Adipose tissue (tissue), 3 donors: ENCODE measurements around the gene CAMSAP3. TPM values are rescaled to one million over a fixed set of nuclear protein-coding genes. Genes with fewer than 3 reads are reported as not detected.
"Not testable (repeated sequence)": the region's sequence is repeated elsewhere in the genome, so short reads cannot be mapped to it uniquely, and the experiment has no call there.

Source experiments
- H3K27ac ChIP-seq: one replicate; pipeline ENCODE4 v1.5.1; 2013; ENCODE audit warnings: low read depth, low read length
- WGBS, 3 donors: extraction: QIAGEN DNeasy Blood & Tissue Kit; methylation state at CpG; one replicate each; pipeline ENCODE4 v1.1.7; 2013; 5-methylcytosine and 5-hydroxymethylcytosine counted together
- polyA plus RNA-seq, 3 donors: library from polyadenylated mRNA; stranded (reverse); fragments of 200-250 nt; gene quantifications; one replicate each; pipeline ENCODE4 v1.2.3, GENCODE V29; 2013
- donor health status: healthy with polysubstance abuse.
- donor health status: Bipolar disorder and iron deficiency.
- donor health status: healthy.

CAMSAP3 gene
- polyA plus RNA-seq, 3 donors = 0.11 to 23.1 (median 2.2) TPM

- 44 to 70% (median 69%) methylated on average over 16 of the region's 16 CpGs for WGBS, 3 donors
- H3K27ac ChIP-seq = no peak overlapping the region
Observed at GRCh38 chr19:7562646-7563393, 32.8 kb upstream of the CAMSAP3 start.

DNA sequence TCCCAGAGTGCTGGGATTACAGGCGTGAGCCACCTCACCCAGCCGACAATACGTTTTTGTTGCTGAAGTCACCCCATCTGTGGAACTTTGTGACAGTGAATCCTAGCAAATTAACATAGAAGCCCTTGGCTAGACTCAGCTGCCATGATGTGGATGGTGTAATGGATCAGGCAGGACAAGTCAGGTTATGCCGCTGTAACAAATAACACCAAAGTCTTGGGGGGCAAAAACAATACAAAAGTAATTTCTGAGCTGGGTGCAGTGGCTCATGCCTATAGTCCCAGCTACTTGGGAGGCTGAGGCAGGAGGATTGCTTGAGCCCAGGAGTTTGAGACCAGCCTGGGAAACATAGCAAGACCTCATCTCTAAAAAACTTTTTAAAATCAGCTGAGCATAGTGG is 30.8 kb upstream of the CAMSAP3 start:
- WGBS, 3 donors = 85 to 96% (median 96%) methylated on average over 4 of the region's 4 CpGs

DNA sequence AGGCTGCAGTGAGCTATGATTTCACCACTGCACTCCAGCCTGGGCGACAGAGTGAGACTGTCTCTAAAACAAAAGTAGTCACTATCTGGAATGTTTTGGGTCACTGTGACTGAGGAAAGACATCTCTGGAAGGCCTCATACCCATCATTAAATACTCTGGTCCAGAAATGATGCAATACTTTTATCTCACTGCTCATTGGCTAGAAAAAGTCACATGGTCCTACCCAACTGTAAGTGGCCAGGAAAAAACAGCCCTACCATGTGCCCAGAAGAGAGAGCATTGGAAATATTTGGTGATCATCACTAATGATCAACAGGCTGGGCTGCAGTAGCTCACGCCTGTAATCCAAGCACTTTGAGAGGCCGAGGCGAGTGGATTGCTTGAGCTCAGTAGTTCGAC is 30.3 kb upstream of the CAMSAP3 start:
- WGBS, 3 donors = 75 to 92% (median 85%) methylated on average over 5 of the region's 5 CpGs

More for the DNA sequence above, 30.8 kb upstream of the CAMSAP3 start:
- no peak overlapping the region for H3K27ac ChIP-seq

DNA sequence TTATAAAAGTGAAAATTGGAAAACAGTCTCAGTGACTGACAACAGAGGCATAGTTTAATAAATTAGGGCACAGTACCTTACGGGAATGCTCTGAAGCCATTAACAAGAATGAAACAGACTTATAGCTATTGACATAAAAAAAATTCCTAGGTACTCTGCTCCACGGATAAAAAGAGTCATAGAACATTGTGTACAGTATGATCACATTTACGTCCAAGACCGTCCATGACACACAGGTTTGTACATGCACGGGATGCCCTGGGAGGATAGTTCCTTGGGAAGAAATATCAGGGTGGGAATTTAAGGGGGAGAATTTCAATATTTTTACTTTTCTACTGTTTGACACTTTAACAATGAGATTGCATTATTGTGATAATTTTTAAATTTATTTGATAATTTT is 24.9 kb upstream of the CAMSAP3 start:
- 68 to 87% (median 83%) methylated on average over 5 of the region's 5 CpGs for WGBS, 3 donors
- H3K27ac ChIP-seq = no peak overlapping the region

More for the DNA sequence above, 30.3 kb upstream of the CAMSAP3 start:
- H3K27ac ChIP-seq = no peak overlapping the region

- H3K27ac ChIP-seq = no peak overlapping the region
- WGBS, 3 donors = 65 to 73% (median 67%) methylated on average over 9 of the region's 9 CpGs
Observed at GRCh38 chr19:7575434-7576040, 20.1 kb upstream of the CAMSAP3 start.

GRCh38 chr19:7577422-7577821 is 18.2 kb upstream of the CAMSAP3 start:
- 90 to 96% (median 95%) methylated on average over 1 of the region's 1 CpG for WGBS, 3 donors
- H3K27ac ChIP-seq = not testable (repeated sequence)

DNA sequence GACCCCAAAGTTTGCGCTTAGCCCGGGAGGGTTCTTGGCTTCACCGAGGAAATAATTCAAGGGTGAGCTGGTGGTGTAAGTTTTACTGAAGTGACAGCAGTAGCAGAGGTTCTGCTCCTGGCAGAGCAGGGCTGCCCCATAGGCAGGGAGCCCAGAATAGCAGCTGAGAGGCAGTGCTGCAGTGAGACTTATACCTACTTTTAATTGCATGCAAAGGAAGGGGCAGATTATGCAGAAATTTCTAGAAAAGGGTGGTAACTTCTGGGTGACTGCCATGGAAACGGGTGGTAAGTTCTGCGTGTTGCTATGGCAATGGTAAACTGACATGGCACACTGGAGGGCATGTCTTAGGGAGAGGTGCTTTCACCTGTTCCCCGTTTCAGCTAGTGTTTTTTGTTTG is 17.5 kb upstream of the CAMSAP3 start:
- WGBS, 3 donors = 57 to 75% (median 64%) methylated on average over 6 of the region's 6 CpGs
- H3K27ac ChIP-seq = no peak overlapping the region

- WGBS, 3 donors = 56 to 70% (median 65%) methylated on average over 6 of the region's 6 CpGs
- no peak overlapping the region for H3K27ac ChIP-seq
Observed at GRCh38 chr19:7579182-7579581, 16.5 kb upstream of the CAMSAP3 start.

DNA sequence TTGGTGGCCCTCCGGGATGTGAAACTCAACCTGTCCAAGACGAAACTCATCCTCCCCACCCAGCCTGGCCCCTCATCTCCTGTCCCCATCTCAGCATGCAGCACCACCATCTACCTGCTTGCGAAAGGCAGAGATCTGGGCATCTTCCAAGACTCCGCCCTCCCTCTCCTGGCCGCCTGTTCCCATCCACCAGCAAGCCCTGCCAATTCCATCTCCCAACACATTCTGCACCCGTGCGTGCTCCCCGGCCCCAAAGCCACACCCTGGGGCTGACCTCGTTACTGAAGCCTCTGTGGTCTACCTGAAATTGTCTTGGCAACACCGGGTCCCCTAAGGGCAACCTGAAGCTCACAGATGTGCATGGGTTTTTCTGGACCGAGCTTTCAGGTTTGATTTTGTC is 13.2 kb upstream of the CAMSAP3 start:
- WGBS, 3 donors = 57 to 60% (median 59%) methylated on average over 11 of the region's 11 CpGs
- H3K27ac ChIP-seq = no peak overlapping the region

DNA sequence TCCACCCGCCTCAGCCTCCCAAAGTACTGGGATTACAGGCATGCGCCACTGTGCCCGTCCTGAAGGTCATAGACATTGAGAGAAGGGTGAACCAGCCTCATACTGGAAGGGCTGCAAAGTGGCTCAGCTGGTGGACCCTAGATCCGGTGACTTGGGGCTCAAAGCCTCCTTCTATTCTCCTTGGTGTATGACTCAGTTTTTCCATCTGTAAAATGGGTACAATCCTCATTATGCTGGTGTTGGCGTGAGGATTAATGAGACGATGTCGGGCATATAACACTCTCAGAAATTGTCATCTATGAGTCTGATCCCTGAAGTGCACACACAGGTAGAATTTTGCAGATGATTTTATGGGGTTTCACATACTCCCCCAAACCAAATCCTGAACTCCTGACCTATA is 5.8 kb upstream of the CAMSAP3 start:
- 86 to 92% (median 89%) methylated on average over 7 of the region's 7 CpGs for WGBS, 3 donors
- H3K27ac ChIP-seq = no peak overlapping the region

- WGBS, 3 donors = 31 to 58% (median 54%) methylated on average over 8 of the region's 8 CpGs
- no peak overlapping the region for H3K27ac ChIP-seq
Observed at GRCh38 chr19:7590256-7590655, 5.4 kb upstream of the CAMSAP3 start.

DNA sequence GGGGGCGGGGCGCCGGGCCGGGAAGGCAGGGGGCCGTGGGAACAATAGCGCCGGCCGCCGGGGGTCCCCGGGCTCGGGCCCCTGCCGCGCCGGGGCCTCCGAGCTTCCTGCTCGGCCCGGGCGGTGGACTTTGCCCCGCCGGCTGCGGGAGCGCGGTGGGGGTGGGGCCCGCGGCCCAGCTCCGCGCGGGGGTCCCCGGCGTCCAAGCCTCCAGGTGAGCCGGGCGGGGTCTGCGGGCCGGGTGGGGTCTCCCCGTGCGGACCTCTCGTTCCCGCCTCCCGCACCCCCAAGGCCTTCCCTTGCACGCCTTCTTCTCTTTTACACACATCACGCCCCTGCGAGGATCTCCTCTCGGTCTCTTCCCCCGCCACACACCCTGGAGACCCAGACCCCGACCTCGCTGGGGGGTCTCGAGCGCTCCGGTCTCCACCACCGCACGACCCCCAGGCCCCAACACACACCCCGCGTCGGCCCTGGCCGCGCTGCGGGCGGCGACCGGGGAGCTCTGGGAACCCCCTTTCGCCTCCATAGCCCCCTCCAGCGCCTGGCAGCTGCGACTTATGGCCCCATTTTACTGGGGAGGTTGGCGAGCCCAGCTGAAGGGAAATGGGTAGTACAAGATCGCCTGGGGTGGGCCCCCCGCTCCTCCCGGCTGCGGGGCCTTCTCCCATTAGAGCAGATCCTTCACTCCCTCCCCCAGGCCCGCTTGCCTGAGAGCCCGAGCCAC is 711 bp downstream of the CAMSAP3 start:
- WGBS, 3 donors = 2 to 4% (median 4%) methylated on average over 51 to 68 of the region's 70 CpGs
- no peak overlapping the region for H3K27ac ChIP-seq

DNA sequence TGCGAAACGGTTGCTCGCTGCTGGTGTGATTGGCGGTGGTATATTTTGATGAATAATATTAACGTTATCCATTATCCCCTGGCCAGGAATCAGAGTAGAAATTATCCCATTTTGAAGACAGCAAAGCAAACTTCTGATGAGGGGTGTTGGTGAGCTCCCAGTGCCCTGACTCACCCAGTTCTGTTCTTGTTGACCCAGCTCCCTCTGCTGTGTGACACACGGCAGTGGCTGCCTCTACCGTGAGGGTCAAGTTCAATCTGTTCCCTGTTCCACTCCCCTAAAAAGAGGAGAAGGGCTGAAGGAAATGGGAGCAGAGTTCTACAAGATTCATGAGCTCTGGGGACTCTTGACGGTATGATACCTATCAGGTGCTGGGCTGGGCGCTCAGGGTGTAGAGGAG is 2.0 kb downstream of the CAMSAP3 start:
- no peak overlapping the region for H3K27ac ChIP-seq
- 62 to 75% (median 66%) methylated on average over 9 of the region's 9 CpGs for WGBS, 3 donors

DNA sequence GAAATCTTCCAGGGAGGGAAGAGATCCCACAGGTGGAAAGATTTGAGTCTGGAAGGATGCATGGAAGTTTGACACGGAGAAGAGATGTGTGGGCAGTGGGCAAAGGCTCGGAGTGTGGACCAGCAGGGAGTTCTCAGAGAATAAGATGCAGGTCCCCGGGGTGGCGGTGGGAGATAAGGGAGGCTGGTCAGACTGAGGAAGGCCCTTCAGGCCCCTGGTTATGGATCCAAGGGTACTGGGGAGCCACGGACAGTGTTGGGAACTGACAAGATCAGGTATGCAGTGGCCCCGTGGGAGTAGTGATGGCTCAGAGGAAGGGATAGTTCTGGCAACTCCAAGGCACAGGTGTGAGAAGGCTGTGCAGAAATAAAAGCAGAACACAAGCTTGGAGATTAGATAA is 2.5 kb downstream of the CAMSAP3 start:
- 71 to 80% (median 75%) methylated on average over 6 of the region's 6 CpGs for WGBS, 3 donors
- H3K27ac ChIP-seq = no peak overlapping the region

DNA sequence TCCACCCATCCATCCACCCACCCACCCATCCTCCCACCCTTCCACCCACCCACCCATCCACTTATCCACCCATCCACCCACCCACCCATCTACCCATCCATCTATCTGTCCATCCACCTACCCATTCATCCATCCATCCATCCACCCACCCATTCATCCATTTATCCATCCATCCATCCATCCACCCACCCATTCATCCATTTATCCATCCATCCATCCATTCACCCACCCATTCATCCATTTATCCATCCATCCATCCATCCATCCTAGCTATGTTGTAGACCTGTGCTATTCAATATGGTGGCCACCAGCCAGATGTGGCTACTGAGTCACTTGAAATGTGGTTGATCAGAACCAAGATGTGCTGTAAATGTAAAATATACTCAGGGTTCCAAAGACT is 5.1 kb downstream of the CAMSAP3 start:
- no peak overlapping the region for H3K27ac ChIP-seq

- 24 to 36% (median 33%) methylated on average over 14 to 15 of the region's 15 CpGs for WGBS, 3 donors
- no peak overlapping the region for H3K27ac ChIP-seq
Observed at GRCh38 chr19:7602240-7602934, 6.7 kb downstream of the CAMSAP3 start.

- no peak overlapping the region for H3K27ac ChIP-seq
- WGBS, 3 donors = 51 to 60% (median 54%) methylated on average over 11 of the region's 11 CpGs
Observed at GRCh38 chr19:7602935-7603497, 7.4 kb downstream of the CAMSAP3 start.

- WGBS, 3 donors = 68 to 79% (median 74%) methylated on average over 9 of the region's 9 CpGs
- no peak overlapping the region for H3K27ac ChIP-seq
Observed at GRCh38 chr19:7603919-7604318, 8.3 kb downstream of the CAMSAP3 start.
